Cerebellar cortex (tissue), 1 donor: Measurements from ENCODE around the gene CAP2.
"Not testable (repeated sequence)": the region's sequence is repeated elsewhere in the genome, so short reads cannot be mapped to it uniquely, and the experiment has no call there.

ENCODE experiments used
- DNase-seq: peaks from one replicate; pipeline ENCODE4 v3.0.0-alpha.2; 2015; ENCODE audit warnings: low spot score

Gene CAP2

DNA sequence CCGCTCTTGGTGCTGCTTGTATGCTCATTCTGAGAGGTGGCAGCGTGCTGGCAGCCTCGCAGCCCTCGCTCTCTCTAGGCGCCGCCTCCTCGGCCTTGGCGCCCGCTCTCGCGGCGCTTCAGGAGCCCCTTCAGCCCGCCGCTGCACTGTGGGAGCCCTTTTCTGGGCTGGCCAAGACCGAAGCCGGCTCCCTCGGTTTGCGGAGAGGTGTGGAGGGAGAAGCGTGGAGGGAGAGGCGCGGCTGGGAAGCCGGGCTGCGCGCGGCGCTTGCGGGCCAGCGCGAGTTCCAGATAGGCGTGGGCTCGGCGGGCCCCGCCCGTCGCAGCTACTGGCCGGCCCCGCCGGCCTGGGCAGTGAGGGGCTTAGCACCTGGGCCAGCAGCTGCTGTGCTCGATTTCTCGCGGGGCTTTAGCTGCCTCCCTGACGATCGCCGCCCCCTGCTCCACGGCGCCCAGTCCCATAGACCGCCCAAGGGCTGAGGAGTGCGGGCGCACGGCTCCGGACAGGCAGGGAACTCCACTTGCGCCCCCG, 187.2 kb downstream of the CAP2 start:
- DNase-seq = peak; percentile 53

DNA sequence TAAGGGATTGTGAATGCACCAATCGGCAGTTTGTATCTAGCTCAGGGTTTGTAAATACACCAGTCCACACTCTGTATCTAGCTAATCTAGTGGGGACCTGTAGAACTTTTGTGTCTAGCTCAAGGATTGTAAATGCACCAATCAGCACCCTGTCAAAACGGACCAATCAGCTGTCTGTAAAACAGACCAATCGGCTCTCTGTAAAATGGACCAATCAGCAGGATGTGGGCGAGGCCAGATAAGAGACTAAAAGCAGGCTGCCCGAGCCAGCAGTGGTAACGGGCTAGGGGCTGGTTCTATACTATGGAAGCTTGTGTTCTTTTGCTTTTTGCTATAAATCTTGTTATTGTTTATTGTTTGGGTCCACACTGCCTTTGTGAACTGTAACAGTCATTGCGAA, 187.9 kb downstream of the CAP2 start:
- DNase-seq = not testable (repeated sequence)

DNA sequence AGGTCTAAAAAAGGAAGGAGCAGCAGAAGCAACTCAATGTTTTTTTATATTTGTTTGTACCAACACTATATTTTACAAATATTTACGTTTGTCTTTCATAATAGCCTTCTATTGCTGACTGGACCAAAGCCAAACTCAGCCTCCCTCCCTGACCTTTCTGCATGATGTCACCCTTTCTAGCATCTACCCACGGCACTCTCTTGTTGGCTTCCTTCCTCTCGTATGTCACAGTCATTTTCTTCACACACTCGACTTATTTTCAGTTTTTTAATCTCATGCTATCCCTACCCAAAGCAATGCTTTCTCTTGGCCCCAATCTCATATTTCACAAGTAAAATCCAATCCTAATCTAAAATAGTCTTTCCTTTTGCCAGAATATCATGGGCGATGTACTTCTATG, 190.4 kb downstream of the CAP2 start:
- DNase-seq = no peak

DNA sequence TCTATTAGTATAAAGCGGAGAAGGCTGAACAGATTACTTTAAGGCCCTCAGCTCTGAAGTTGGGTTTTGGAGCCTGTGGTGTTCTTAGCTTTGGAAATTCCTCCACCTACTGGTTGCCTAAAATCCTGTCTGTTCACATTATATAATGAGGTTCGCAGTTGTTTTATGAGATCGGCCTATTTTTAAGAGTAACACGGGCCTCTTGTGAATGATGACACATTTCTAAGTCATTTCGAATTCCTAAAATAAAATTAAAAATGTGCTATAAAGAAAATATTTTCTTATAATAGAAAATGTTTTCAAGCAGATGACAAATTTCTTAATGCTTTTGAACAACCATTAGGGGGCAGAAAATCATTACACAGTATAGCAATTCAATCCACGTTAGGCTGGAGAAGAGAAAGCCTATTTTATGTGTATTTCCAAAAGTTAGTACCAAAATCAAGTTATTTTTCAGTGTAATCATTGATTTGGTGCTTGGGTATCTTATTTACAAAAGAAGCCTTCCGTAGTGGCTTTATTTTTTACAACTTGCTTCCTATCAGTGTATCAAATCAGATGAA, 190.9 kb downstream of the CAP2 start:
- DNase-seq = peak; percentile 91

DNA sequence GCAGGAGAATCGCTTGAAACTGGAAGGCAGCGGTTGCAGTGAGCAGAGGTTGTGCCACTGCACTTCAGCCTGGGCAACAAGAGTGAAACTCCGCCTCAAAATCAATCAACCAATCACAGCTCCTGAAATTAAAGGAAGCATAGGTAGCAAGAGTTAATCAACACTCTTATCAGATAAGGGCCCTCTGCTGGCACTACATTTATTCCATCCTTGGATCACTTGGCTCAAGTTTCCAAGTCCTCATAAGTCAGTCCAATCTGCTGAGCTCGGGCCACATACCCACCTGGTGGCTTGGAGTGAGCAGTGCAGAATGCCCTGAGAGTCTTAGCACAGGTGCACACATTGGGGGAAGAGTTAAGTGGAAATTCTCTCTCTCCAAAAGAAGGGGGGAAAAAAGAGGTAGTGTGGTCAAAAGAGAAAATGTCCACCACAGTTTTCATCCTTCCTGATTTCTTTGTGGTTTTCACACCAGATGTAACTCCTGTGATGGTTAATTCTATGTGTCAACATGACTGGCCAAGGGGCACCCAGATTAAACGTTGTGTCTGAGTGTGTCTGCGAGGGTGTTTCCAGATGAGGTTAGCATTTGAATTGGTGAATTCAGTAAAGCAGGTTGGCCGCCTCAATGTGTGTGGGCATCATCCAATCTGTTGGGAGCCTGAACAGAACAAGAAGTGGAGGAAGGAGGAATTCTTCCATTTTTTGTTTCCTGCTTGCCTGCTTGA, 192.5 kb downstream of the CAP2 start:
- no peak for DNase-seq

DNA sequence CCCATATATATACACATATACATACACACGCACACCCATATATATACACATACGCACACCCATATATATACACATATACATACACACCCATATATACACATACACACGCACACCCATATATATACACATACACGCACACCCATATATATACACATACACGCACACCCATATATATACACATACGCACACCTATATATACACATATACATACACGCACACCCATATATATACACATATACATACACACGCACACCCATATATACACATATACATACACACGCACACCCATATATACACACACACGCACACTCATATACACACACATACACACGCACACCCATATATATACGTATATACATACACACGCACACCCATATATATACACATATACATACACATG, 193.2 kb downstream of the CAP2 start:
- not testable (repeated sequence) for DNase-seq

DNA sequence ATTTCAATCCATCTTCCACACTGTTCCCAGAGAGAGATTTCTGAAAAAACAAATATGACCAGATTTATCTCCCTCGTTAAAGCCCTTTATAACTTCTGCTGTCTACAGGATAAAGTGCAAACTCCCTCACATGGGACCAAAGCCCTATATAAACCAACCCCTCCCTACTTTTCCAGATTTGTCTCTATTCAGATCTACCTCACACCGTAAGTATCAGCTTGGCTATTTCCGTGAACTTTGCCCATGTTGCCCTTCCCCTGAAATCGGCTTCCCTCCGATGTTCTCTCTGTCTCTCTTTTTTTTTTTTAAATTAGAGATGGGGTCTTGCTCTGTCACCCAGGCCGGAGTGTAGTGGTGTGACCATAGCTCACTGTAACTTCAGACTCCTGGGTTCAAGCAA, 194.6 kb downstream of the CAP2 start:
- DNase-seq = no peak

DNA sequence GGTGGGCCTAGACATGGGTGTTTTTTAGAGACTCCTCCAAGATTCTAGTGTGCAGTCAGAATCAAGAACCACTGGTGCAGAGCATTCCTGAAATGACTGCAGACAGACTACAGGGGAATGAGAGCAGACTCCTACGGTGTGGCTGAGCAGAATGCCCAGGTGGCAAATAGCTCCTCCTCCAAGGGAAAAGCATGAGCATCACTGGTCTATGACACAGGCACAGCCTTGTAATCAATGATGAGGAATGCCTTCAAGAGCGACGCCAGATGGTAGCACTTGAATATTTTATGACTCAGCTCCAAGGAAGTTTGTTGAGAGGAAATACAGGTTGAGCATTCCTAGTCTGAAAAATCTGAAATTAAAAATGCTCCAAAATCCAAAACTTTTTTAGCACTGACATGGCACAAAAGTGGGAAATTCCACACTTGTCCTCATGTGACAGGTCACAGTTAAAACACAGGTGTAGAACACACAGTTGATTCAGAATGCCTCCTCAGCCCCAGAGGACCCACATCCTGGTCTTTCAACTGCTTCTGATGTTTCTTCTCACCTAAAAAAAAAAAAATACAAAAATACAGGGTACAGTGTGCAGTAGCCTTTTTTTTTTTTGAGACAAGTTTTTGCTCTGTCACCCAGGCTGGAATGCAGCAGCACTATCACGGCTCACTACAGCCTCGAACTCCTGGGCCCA, 196.2 kb downstream of the CAP2 start:
- DNase-seq = no peak

DNA sequence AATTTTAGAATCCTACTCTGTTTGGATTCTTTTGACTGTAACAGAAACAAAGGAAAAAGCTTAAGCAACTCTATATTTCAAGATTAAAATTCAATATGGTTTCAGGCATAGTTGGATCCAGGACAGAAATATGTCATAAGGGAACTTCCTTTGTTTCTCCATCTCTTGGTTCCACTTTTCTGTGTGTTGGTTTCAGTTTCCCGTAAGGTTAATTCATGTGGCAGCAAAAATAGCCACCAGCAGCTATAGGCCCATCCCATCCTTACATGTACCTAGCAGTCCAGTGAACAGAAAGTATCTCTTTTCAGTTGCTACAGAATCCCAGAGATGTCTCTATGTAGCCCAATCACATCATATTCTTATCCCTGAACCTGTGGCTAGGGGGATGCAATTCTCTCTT, 197.9 kb downstream of the CAP2 start:
- DNase-seq = no peak

DNA sequence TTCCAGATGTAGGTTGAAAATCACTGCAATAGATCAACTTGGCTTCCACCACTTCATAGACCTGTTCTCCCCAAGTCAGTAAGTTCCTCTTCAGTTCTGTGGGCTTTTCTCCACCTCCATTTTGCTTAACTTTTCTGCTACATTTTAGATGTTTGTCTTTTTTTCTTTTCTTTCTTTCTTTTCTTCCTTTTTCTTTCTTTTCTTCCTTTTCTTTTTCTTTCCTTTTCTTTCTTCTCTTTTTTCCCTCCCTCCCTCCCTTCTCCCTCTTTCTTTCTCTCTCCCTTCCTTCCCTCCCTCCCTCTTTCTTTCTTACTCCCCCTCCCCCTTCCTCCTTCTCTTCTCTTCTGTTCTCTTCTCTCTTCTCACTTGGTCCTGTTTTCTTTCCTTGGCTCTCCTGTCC, 199.9 kb downstream of the CAP2 start:
- DNase-seq = no peak

DNA sequence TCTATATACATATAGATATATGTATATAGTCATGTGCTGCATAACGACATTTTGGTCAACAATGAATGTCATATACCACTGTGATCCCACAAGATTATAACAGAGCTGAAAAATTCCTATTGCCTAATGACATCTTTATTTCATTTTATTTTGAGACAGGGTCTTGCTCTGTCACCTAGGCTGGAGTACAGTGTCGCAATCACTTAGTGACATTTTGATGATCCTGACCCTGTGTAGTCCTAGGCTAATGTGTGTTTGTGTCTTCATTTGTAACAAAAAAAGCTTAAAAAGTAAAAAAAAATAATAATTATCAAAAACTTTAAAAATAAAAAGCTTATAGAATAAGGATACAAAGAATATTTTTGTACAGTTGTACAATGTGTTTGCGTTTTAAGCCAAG, 202.7 kb downstream of the CAP2 start:
- DNase-seq = no peak

DNA sequence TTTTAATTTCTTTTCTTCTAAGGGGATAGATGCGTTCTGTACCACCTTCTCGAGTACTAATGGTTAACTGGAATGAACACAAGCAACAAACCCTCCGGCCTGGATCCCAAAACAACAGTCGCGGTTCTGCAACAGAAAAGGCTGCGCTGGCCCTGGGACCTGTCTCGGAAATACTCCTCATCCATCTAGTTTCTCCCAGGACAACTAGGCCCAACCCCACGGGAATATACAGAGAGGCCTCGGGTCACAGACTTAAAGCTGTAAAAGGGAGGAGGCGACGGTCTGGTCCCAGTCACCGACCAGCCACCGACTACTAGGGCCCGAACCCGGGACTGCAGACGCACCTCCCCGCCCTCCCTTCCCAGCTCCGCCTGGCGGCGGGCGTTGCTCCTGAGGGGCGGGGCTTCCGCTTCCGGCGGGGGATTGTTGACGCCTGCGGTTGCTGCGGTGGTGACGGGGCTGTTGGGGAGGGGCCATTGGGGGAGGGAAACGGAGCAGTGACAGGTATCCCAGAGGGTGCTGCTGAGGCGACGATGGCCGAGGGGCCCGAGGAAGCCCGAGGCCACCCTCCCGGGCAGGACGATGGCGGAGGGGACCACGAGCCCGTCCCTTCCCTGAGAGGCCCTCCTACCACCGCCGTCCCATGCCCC, 206.6 kb downstream of the CAP2 start, which contains the start of gene FAM8A1:
Gene FAM8A1 (plus strand): TSS at position 426 of the 650 bp plus-strand sequence. CDS start 108 bp downstream, at position 534.
- peak; percentile 95 for DNase-seq

DNA sequence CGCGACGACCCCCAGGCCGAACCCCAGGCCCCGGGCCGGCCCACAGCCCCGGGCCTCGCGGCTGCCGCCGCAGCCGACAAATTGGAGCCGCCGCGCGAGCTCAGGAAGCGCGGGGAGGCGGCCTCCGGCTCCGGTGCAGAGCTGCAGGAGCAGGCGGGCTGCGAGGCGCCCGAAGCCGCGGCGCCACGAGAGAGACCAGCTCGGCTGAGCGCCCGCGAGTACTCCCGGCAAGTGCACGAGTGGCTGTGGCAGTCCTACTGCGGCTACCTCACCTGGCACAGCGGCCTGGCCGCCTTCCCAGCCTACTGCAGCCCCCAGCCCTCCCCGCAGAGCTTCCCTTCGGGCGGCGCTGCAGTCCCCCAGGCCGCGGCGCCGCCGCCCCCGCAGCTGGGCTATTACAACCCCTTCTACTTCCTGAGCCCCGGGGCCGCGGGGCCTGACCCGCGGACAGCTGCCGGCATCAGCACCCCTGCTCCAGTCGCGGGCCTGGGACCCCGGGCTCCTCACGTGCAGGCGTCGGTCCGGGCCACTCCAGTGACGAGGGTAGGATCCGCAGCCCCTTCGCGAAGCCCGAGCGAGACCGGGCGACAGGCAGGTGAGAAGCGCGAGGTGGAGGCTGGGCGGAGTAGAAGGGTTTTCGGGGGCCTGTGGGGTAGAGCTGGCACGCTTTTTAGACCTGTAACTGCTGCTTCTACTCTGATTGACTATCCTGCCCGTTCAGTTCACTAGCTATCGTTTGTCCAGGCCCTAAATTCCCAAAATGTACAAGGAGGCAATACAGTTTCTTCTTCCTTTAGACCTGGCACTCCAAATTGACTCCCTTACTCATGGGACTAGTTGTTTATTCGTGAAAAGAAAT, 207.4 kb downstream of the CAP2 start:
- peak; percentile 46 for DNase-seq

DNA sequence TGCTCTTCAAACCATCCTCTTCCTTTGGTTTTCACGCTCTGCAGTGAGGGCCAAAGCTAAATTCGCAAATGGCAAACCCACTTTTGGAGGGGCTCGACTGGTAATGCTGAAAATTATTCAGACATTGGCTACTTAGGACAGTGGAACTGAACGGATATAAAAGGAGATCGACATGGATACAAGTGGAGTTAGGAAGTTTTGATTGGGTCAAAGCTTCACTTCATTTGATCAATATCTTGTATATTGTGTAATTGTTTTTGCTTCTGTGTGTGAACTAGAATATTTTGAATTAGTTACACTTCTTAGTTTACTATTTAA, 207.9 kb downstream of the CAP2 start:
- no peak for DNase-seq

DNA sequence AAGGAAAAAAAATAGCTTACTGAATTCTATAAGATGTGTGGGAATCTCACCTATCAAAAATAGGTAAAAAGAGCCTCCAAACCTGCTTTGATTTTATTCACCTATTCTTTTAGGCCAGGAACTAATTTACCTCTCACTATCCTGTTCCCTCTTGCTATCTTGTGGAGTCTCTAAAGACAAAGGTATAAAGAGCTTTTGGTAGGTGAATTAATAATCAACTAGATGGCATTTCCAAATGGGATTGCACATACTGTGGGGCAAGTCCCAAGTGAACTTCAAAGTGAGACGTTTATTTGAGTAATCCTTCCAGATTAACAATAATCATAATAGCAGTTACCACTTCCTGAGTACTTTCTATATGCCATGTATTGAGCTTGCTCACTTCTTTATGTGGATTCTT, 209.5 kb downstream of the CAP2 start:
- DNase-seq = no peak

DNA sequence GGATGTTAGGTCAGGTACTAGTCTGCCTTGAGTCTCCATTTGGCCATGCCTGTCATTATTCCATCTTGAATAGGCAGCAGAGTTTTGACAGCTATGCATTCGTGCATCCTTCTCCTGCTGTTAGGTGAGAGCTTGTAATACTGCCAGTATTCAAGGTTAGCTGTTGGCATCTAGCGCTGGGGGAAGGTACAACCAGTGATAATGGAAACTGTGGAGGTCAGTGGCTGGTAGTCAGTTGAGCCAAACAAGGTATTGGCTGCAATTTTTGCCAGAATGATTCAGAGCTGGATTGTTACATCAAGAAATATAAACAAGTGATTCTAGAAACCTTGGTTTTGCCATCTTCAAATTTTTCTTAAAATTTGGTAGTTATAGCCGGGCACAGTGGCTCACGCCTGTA, 213.2 kb downstream of the CAP2 start:
- no peak for DNase-seq
